K562 (cell line): ENCODE results near the gene RAI1. TPM values are rescaled to one million over a fixed set of nuclear protein-coding genes. Genes with fewer than 3 reads are reported as not detected.

Source experiments
- ATAC-seq: fragments of 200-7000 bp; cut with Tn5 transposase; 3 replicates; pipeline ENCODE4 v1.9.1; 2020; ENCODE audit warnings: moderate library complexity
- BruUV-seq: library from RNA; stranded (reverse); fragments of 400-500 nt; replicated peaks from 2 replicates; lab custom pipeline; 2021; lab: Mats Ljungman, UMichigan
- CTCF ChIA-PET: fragments of 300-600 bp; formaldehyde crosslinking; extraction: SDS; loops from one replicate; lab custom pipeline; 2021; ENCODE audit warnings: low intra/inter-chr PET ratio; lab: Yijun Ruan, JAX
- POLR2A ChIA-PET: fragments of 300-600, 350-650 bp; sonication (Branson Sonifier 250); formaldehyde crosslinking; extraction: SDS; loops from one replicate; lab custom pipeline; 2021; ENCODE audit warnings: antibody characterized with exemption, inconsistent platforms; lab: Yijun Ruan, JAX
- DNase-seq, 4 experiments: peaks; one replicate each; pipeline versions ENCODE4 v3.0.0 to v3.0.0-alpha.2; 2011 to 2018; ENCODE audit warnings: low spot score in 3 of 4, mixed read lengths in 3 of 4; ENCODE audit errors: extremely low read depth in 1 of 4
- FAIRE-seq: peaks from 2 replicates; lab custom pipeline; 2011; peaks lifted over from hg19 to GRCh38; lab: Jason Lieb, UNC
- H2AFZ ChIP-seq: 2 replicates; pipeline ENCODE4 v1.6.0; 2011; ENCODE audit warnings: low read depth, low read length, control low read depth, inconsistent platforms
- H3K27ac ChIP-seq: fragments of 200-600 bp; 3 replicates; pipeline ENCODE4 v1.8.0; 2011; ENCODE audit warnings: low read depth, mild to moderate bottlenecking, control low read depth, inconsistent platforms, low read length, moderate library complexity, mixed read lengths; ENCODE audit errors: extremely low read depth
- H3K27me3 ChIP-seq, 2 experiments: fragments of 300-600 bp in 1 of 2; 2 replicates in 1 of 2; 3 replicates in 1 of 2; pipeline versions ENCODE4 v1.6.0 to v1.8.0; 2011; ENCODE audit warnings: inconsistent platforms in 2 of 2, low read length in 2 of 2, mild to moderate bottlenecking in 1 of 2, mixed read lengths in 1 of 2, moderate library complexity in 1 of 2; ENCODE audit not compliant: control insufficient read depth in 2 of 2, insufficient read depth in 2 of 2
- H3K36me3 ChIP-seq: fragments of 300-600 bp; 3 replicates; pipeline ENCODE4 v1.8.0; 2011; ENCODE audit warnings: mild to moderate bottlenecking, low read length, inconsistent platforms; ENCODE audit not compliant: control insufficient read depth, insufficient read depth
- H3K4me1 ChIP-seq, 2 experiments: fragments of 200-600 bp in 1 of 2; replicated peaks in 1 of 2; 2 replicates in 1 of 2; 3 replicates in 1 of 2; pipeline versions ENCODE4 v1.5.1 to v1.8.0; 2011; ENCODE audit warnings: inconsistent platforms in 2 of 2, low read length in 2 of 2, mild to moderate bottlenecking in 1 of 2, mixed read lengths in 1 of 2, moderate library complexity in 1 of 2; ENCODE audit not compliant: control insufficient read depth in 2 of 2, insufficient read depth in 2 of 2
- H3K4me2 ChIP-seq: 2 replicates; pipeline ENCODE4 v1.6.1; 2011; ENCODE audit warnings: low read length, control low read depth, inconsistent platforms, mixed read lengths; ENCODE audit not compliant: insufficient read depth
- H3K4me3 ChIP-seq: fragments of 200-600 bp; sonication (generic), shearing (Covaris generic); 2 replicates; pipeline ENCODE4 v1.5.1; 2016; ENCODE audit warnings: control low read depth, inconsistent platforms
- H3K79me2 ChIP-seq: fragments of 200-600 bp; 3 replicates; pipeline ENCODE4 v1.8.0; 2011; ENCODE audit warnings: low read length, inconsistent platforms; ENCODE audit not compliant: control insufficient read depth, insufficient read depth
- H3K9ac ChIP-seq, 2 experiments: 2 replicates each; pipeline versions ENCODE4 v1.6.0 to v1.6.1; 2011; ENCODE audit warnings: low read depth in 2 of 2, low read length in 2 of 2, control low read depth in 1 of 2, inconsistent platforms in 1 of 2, mild to moderate bottlenecking in 1 of 2, mixed read lengths in 1 of 2; ENCODE audit not compliant: insufficient read depth in 1 of 2
- H3K9me1 ChIP-seq: one replicate; pipeline ENCODE4 v1.6.0; 2011; ENCODE audit warnings: inconsistent platforms, mild to moderate bottlenecking, low read length, moderate library complexity; ENCODE audit not compliant: control insufficient read depth, insufficient read depth
- H3K9me3 ChIP-seq: replicated peaks from 2 replicates; pipeline ENCODE4 v1.5.1; 2011; ENCODE audit warnings: low read depth, low read length, inconsistent platforms; ENCODE audit not compliant: control insufficient read depth, insufficient read depth
- H4K20me1 ChIP-seq: replicated peaks from 2 replicates; pipeline ENCODE4 v1.6.1; 2011; ENCODE audit warnings: low read length, inconsistent platforms, mixed read lengths; ENCODE audit not compliant: control insufficient read depth, insufficient read depth
- IFI16 ChIP-seq: fragments of 250-450 bp; sonication (Bioruptor Pico); IDR thresholded peaks from 2 replicates; pipeline ENCODE4 v2.1.2; 2022; ENCODE audit warnings: mild to moderate bottlenecking, inconsistent platforms
- KDM2B ChIP-seq: fragments of 250-450 bp; sonication (Bioruptor Pico); IDR thresholded peaks from 2 replicates; pipeline ENCODE4 v1.8.0; 2021; ENCODE audit warnings: mild to moderate bottlenecking, moderate library complexity
- RBM25 ChIP-seq: fragments of 200-400 bp; formaldehyde crosslinking; IDR thresholded peaks from 2 replicates; pipeline ENCODE4 v1.6.1; 2018; ENCODE audit warnings: low read length, low read depth, moderate library complexity; ENCODE audit not compliant: severe bottlenecking
- WGBS: fragments of 100-300 bp; shearing (Covaris generic); methylation state at CpG from one replicate; pipeline ENCODE4 v1.1.6; 2016; ENCODE audit warnings: low coverage, mixed read lengths; ENCODE audit not compliant: insufficient coverage; ENCODE audit errors: missing lambda C conversion rate; 5-methylcytosine and 5-hydroxymethylcytosine counted together
- in situ Hi-C: fragments of 300-500 bp; cut with MboI; formaldehyde crosslinking; loops from 4 replicates; pipeline ENCODE4 v1.15.0; 2018; ENCODE audit warnings: inconsistent platforms, mixed read lengths
- intact Hi-C: fragments of 100-400 bp; cut with micrococcal nuclease; formaldehyde crosslinking; loops from 2 replicates; pipeline ENCODE4 v1.14.2; 2022
- polyA plus RNA-seq, 8 experiments: library from polyadenylated mRNA; depleted of rRNA in 4 of 8; stranded (reverse) in 5 of 8; unstranded in 3 of 8; fragments of >200 nt; fragmentation: Nextera tagmentation in 2 of 8; fragmentation: Illumina TruSeq in 1 of 8; extraction: Ambion mirVana in 2 of 8; extraction: Trizol in 1 of 8; gene quantifications; 2 replicates each; pipeline versions ENCODE4 v1.2.1 to v1.2.3, GENCODE V29; 2011 to 2014; ENCODE audit warnings: inconsistent platforms in 1 of 8, missing spikeins in 1 of 8
- total RNA-seq, 7 experiments: library from RNA; depleted of rRNA in 6 of 7; stranded (reverse); fragments of >200 nt in 6 of 7; fragmentation: Illumina TruSeq in 2 of 7; extraction: Trizol in 2 of 7; gene quantifications; 2 replicates each; pipeline versions ENCODE4 v1.2.1 to v1.2.3, GENCODE V29; 2011 to 2021; ENCODE audit warnings: low replicate concordance in 1 of 7

RAI1 gene
- total and polyA plus RNA-seq, 9 of the 15 experiments (the other 6 are each of a cell fraction or from before 2014, with no cell fraction given): 0.68 to 19.9 (median 5.5) TPM

- Histone ChIP-seq H2AFZ (no peak overlapping the region), H3K79me2 (peaks cover 7% of the 10 kb centered on the region; the same call in 2 of the 3 replicates), H3K27me3 (no peaks in the 10 kb centered on the region), H3K9me1 (no peaks in the 10 kb centered on the region), H3K36me3 (no peaks in the 10 kb centered on the region), H3K4me1 (peaks cover 12 to 29% of the 10 kb centered on the region in 2 experiments; a peak in 4 of 5 replicates), H4K20me1 (peaks cover 3% of the 10 kb centered on the region; the same call in 1 of the 2 replicates), H3K9ac (no peak overlapping the region), H3K4me3 (no peak overlapping the region), H3K9me3 (no peaks in the 10 kb centered on the region), H3K4me2 (no peak overlapping the region), H3K27ac (no peak overlapping the region)
- CTCF ChIA-PET: no interaction called here
- intact Hi-C loops: no loop called here
- POLR2A ChIA-PET: no interaction called here
- ATAC-seq (no peak), DNase-seq (no peak), FAIRE-seq (no peak)
- TF ChIP-seq IFI16 (CRISPR knock-in tag) (no peak), RBM25 (peak; percentile 26)
- no TSS peak for BruUV-seq
- 73% methylated on average over 4 of the region's 4 CpGs for WGBS
- in situ Hi-C loops: no loop called here
These were observed 62.9 kb downstream of the RAI1 start for GRCh38 chr17:17744116-17744515.

- FAIRE-seq: no peak
- ChIA-PET POLR2A (no interaction called here), CTCF (no interaction called here)
- H3K4me2 ChIP-seq: no peak overlapping the region
- H3K79me2 ChIP-seq: peaks cover 13% of the 10 kb centered on the region
- H4K20me1 ChIP-seq: peaks cover 3% of the 10 kb centered on the region; the same call in 1 of the 2 replicates
- intact Hi-C loops (no loop called here), in situ Hi-C loops (no loop called here)
- no peaks in the 10 kb centered on the region for H3K27me3 ChIP-seq
- H3K9me3 ChIP-seq: no peaks in the 10 kb centered on the region
- no peak overlapping the region for H3K27ac ChIP-seq
- DNase-seq: no peak
- H3K4me3 ChIP-seq: no peak overlapping the region
- 92% methylated on average over 21 of the region's 33 CpGs for WGBS
- H2AFZ ChIP-seq: no peak overlapping the region
- H3K4me1 ChIP-seq: peaks cover 2 to 22% of the 10 kb centered on the region in 2 experiments; a peak in 4 of 5 replicates
- BruUV-seq: no TSS peak
- ATAC-seq: no peak
- H3K9me1 ChIP-seq: no peaks in the 10 kb centered on the region
- H3K36me3 ChIP-seq: no peaks in the 10 kb centered on the region
- TF ChIP-seq KDM2B (CRISPR knock-in tag): no peak
- no peak overlapping the region; a peak in 1 of 4 replicates for H3K9ac ChIP-seq
These were observed 64.5 kb downstream of the RAI1 start for GRCh38 chr17:17745476-17746455.
